HepG2 (cell line): Measurements from ENCODE around the gene KLF16. TPM values are rescaled to one million over a fixed set of nuclear protein-coding genes. Genes with fewer than 3 reads are reported as not detected.

Source experiments
- ATAC-seq: fragments of 200-7000 bp; cut with Tn5 transposase; 3 replicates; pipeline ENCODE4 v1.9.1; 2020; ENCODE audit warnings: mild to moderate bottlenecking, moderate library complexity
- BruUV-seq: library from RNA; stranded (reverse); fragments of 400-500 nt; replicated peaks from 2 replicates; lab custom pipeline; 2021; lab: Mats Ljungman, UMichigan
- CTCF ChIA-PET: fragments of 300-600 bp; formaldehyde crosslinking; extraction: SDS; loops from one replicate; lab custom pipeline; 2021; ENCODE audit warnings: low total read pairs, inconsistent platforms, low intra/inter-chr PET ratio; lab: Yijun Ruan, JAX
- POLR2A ChIA-PET: fragments of 350-600 bp; sonication (Branson Sonifier 250); formaldehyde crosslinking; loops from one replicate; lab custom pipeline; 2020; ENCODE audit warnings: antibody characterized with exemption, inconsistent platforms; lab: Yijun Ruan, JAX
- DNase-seq: peaks from one replicate; pipeline ENCODE4 v3.0.0-alpha.2; 2015; ENCODE audit warnings: low spot score
- FAIRE-seq: peaks from 3 replicates; lab custom pipeline; 2011; peaks lifted over from hg19 to GRCh38; lab: Jason Lieb, UNC
- H2AFZ ChIP-seq: one replicate; pipeline ENCODE4 v1.6.1; 2011; ENCODE audit warnings: low read length, inconsistent platforms
- H3K27ac ChIP-seq: fragments of 300-600 bp; 3 replicates; pipeline ENCODE4 v1.8.0; 2011; ENCODE audit warnings: mixed run types, mild to moderate bottlenecking, mixed read lengths, low read length, inconsistent platforms; ENCODE audit not compliant: insufficient read depth; ENCODE audit errors: extremely low read length
- H3K27me3 ChIP-seq, 2 experiments: fragments of 200-600 bp in 1 of 2; 2 replicates in 1 of 2; 3 replicates in 1 of 2; pipeline versions ENCODE4 v1.6.0 to v1.8.0; 2011; ENCODE audit warnings: low read length in 2 of 2, mild to moderate bottlenecking in 2 of 2, moderate library complexity in 2 of 2, inconsistent platforms in 1 of 2; ENCODE audit not compliant: insufficient read depth in 2 of 2, control insufficient read depth in 1 of 2
- H3K36me3 ChIP-seq, 2 experiments: fragments of 200-600 bp in 1 of 2; replicated peaks in 1 of 2; 2 replicates in 1 of 2; 3 replicates in 1 of 2; pipeline versions ENCODE4 v1.5.1 to v1.8.0; 2011; ENCODE audit warnings: low read length in 2 of 2, inconsistent platforms in 1 of 2; ENCODE audit not compliant: insufficient read depth in 2 of 2, control insufficient read depth in 1 of 2
- H3K4me1 ChIP-seq: 2 replicates; pipeline ENCODE4 v1.5.1; 2012; ENCODE audit warnings: low read length, inconsistent platforms; ENCODE audit not compliant: insufficient read depth
- H3K4me2 ChIP-seq: 2 replicates; pipeline ENCODE4 v1.6.0; 2011; ENCODE audit warnings: low read depth, low read length, inconsistent platforms
- H3K4me3 ChIP-seq, 3 experiments: fragments of 200-600 bp in 1 of 3; sonication (generic), shearing (Covaris generic) in 1 of 3; replicated peaks in 1 of 3; 2 replicates each; pipeline ENCODE4 v1.5.1; 2011 to 2016; ENCODE audit warnings: low read length in 3 of 3, inconsistent platforms in 2 of 3, low read depth in 2 of 3, mild to moderate bottlenecking in 2 of 3, control low read depth in 1 of 3, mixed read lengths in 1 of 3; ENCODE audit not compliant: insufficient read depth in 1 of 3
- H3K79me2 ChIP-seq: one replicate; pipeline ENCODE4 v1.6.1; 2011; ENCODE audit warnings: low read length, inconsistent platforms; ENCODE audit not compliant: insufficient read depth
- H3K9ac ChIP-seq: 2 replicates; pipeline ENCODE4 v1.6.0; 2011; ENCODE audit warnings: mild to moderate bottlenecking, low read depth, low read length, inconsistent platforms; ENCODE audit not compliant: insufficient read depth
- H3K9me3 ChIP-seq: 2 replicates; pipeline ENCODE4 v1.5.1; 2012; ENCODE audit warnings: mild to moderate bottlenecking, low read length
- H4K20me1 ChIP-seq: 2 replicates; pipeline ENCODE4 v1.6.0; 2011; ENCODE audit warnings: inconsistent platforms, mild to moderate bottlenecking, low read length, moderate library complexity; ENCODE audit not compliant: insufficient read depth
- AGO2 ChIP-seq: fragments of 200-400 bp; formaldehyde crosslinking; optimal IDR thresholded peaks from 2 replicates; pipeline ENCODE3; 2017; ENCODE audit warnings: mild to moderate bottlenecking, low read depth, low read length, moderate library complexity
- AKAP8 ChIP-seq: sonication (generic); formaldehyde crosslinking; IDR thresholded peaks from 2 replicates; pipeline ENCODE4 v1.5.1; 2020; ENCODE audit warnings: mild to moderate bottlenecking, missing genetic modification reagents
- E2F5 ChIP-seq: sonication (generic); formaldehyde crosslinking; conservative IDR thresholded peaks from 2 replicates; pipeline ENCODE4 v1.4.0; 2020; ENCODE audit warnings: missing genetic modification reagents
- ZNF614 ChIP-seq: IDR thresholded peaks from 2 replicates; pipeline ENCODE4 v1.6.1; 2018; ENCODE audit warnings: missing biosample characterization, missing genetic modification reagents, inconsistent platforms, borderline replicate concordance
- WGBS: methylation state at CpG from one replicate; pipeline ENCODE4 v1.1.6; 2017; ENCODE audit warnings: low lambda C conversion rate; 5-methylcytosine and 5-hydroxymethylcytosine counted together
- in situ Hi-C: cut with HindIII; loops from 2 replicates; pipeline ENCODE4 v1.10.0; 2017; ENCODE audit warnings: low pct_unique_long_range_greater_than_20kb; ENCODE audit not compliant: extremely low pct_ligation_motif_present
- intact Hi-C: fragments of 100-400 bp; cut with micrococcal nuclease; formaldehyde crosslinking; loops from one replicate; pipeline ENCODE4 v1.10.0; 2022; ENCODE audit not compliant: unreplicated experiment
- polyA plus RNA-seq, 8 experiments: library from polyadenylated mRNA; depleted of rRNA in 3 of 8; stranded (reverse) in 7 of 8; unstranded in 1 of 8; fragments of >200 nt; fragmentation: Illumina TruSeq in 4 of 8; extraction: Trizol in 4 of 8; gene quantifications; 2 replicates each; pipeline versions ENCODE4 v1.2.1 to v1.2.3, GENCODE V29; 2011 to 2016; ENCODE audit warnings: low read depth in 4 of 8, missing spikeins in 1 of 8, mixed read lengths in 1 of 8; ENCODE audit not compliant: insufficient read depth in 1 of 8
- total RNA-seq, 5 experiments: library from RNA; depleted of rRNA; stranded (reverse); fragments of >200 nt; fragmentation: Illumina TruSeq; extraction: Trizol; gene quantifications; 2 replicates each; pipeline ENCODE4 v1.2.3, GENCODE V29; 2016; ENCODE audit warnings: low read depth in 1 of 5

The KLF16 gene
- total and polyA plus RNA-seq, 2 of the 13 experiments (the other 11 are each of a cell fraction or from before 2014, with no cell fraction given), result 3.5 to 6.7 TPM

- no peak for FAIRE-seq
- BruUV-seq, result no TSS peak
Observed at GRCh38 chr19:1873524-1874473, 10.4 kb upstream of the KLF16 start.

GRCh38 chr19:1872807-1873523 lies 9.6 kb upstream of the KLF16 start:
- Histone ChIP-seq H2AFZ (no peak overlapping the region), H3K9me3 (no peaks in the 10 kb centered on the region), H3K4me3 (no peak overlapping the region), H3K27ac (peak overlapping the region; percentile 33), H4K20me1 (peaks cover 6% of the 10 kb centered on the region; the same call in 1 of the 2 replicates), H3K36me3 (peaks cover 0 to 2% of the 10 kb centered on the region in 2 experiments; a peak in 2 of 5 replicates), H3K4me1 (peaks cover 70% of the 10 kb centered on the region), H3K4me2 (no peak overlapping the region), H3K79me2 (peaks cover 32% of the 10 kb centered on the region), H3K27me3 (no peaks in the 10 kb centered on the region), H3K9ac (no peak overlapping the region)
- ChIA-PET POLR2A (no interaction called here), CTCF (no interaction called here)
- FAIRE-seq (no peak), DNase-seq (no peak), ATAC-seq (no peak)
- TF ChIP-seq AGO2 (peak; percentile 43), ZNF614 (no peak), AKAP8 (CRISPR knock-in tag) (0 out of 2 replicates have a peak, but pooled peaks have one; percentile 52)
- WGBS, result 100% methylated on average over 1 of the region's 25 CpGs
- no TSS peak for BruUV-seq
- intact Hi-C loops (no loop called here), in situ Hi-C loops (no loop called here)

More at GRCh38 chr19:1873524-1874473, 10.4 kb upstream of the KLF16 start:
- Histone ChIP-seq H3K27me3 (no peaks in the 10 kb centered on the region), H3K9ac (peak overlapping the region; percentile 91; the same call in 1 of the 2 replicates), H3K79me2 (peaks cover 32% of the 10 kb centered on the region), H3K4me3 (peak overlapping the region; percentile 16 to 94 (median 68); a peak in 5 of 6 replicates), H4K20me1 (peaks cover 6% of the 10 kb centered on the region; the same call in 1 of the 2 replicates), H3K27ac (no peak overlapping the region), H3K9me3 (no peaks in the 10 kb centered on the region), H3K4me2 (peak overlapping the region; percentile 97), H2AFZ (no peak overlapping the region), H3K4me1 (peaks cover 62% of the 10 kb centered on the region), H3K36me3 (peaks cover 0 to 2% of the 10 kb centered on the region in 2 experiments; a peak in 2 of 5 replicates)
- CTCF ChIA-PET, result no interaction called here
- 88% methylated on average over 27 of the region's 29 CpGs for WGBS
- TF ChIP-seq AGO2 (peak; percentile 43), E2F5 (CRISPR knock-in tag) (no peak)
- intact Hi-C loops, result no loop called here
- in situ Hi-C loops, result no loop called here
- no peak for ATAC-seq
- DNase-seq, result no peak
- POLR2A ChIA-PET, result interaction anchor here (0.6 kb wide), 1 partner anchor 9 kb away, joined by 3 read pairs; no protein-coding TSS in a partner anchor
